ENCODE results near the gene NPDC1.

NPDC1 gene

DNA sequence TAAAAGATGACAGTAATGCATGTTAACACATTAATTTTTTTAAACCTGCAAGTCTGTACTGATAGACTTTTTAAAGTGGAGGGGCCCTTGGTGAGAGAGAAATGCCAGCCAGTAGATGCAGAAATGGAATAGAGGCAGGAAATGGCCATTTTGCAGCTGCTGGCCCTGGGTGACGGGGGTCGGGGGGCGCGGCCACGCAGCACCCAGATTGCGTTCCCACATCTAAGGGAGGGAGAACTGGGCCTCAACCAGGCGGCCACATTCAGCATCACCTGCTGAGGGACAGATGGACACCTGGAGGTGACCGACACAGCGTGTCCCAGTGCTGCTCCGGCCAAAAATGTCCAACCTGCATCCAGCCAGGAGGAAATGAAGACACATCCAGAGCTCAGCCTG lies 43.3 kb downstream of the NPDC1 start:
- Histone ChIP-seq H3K4me3 (replicated peaks; ENCODE audit: low read depth, low read length) (no peak overlapping the region), H3K27me3 (replicated peaks; ENCODE audit: control insufficient read depth, insufficient read depth, low read length) (no peaks in the 10 kb centered on the region; the same call in 1 of the 2 replicates), H3K36me3 (ENCODE audit: control insufficient read depth, insufficient read depth, low read length) (no peaks in the 10 kb centered on the region)
- DNase-seq (ENCODE audit: extremely low read depth, insufficient read length) = no peak
- TF ChIP-seq, protein P1, sequence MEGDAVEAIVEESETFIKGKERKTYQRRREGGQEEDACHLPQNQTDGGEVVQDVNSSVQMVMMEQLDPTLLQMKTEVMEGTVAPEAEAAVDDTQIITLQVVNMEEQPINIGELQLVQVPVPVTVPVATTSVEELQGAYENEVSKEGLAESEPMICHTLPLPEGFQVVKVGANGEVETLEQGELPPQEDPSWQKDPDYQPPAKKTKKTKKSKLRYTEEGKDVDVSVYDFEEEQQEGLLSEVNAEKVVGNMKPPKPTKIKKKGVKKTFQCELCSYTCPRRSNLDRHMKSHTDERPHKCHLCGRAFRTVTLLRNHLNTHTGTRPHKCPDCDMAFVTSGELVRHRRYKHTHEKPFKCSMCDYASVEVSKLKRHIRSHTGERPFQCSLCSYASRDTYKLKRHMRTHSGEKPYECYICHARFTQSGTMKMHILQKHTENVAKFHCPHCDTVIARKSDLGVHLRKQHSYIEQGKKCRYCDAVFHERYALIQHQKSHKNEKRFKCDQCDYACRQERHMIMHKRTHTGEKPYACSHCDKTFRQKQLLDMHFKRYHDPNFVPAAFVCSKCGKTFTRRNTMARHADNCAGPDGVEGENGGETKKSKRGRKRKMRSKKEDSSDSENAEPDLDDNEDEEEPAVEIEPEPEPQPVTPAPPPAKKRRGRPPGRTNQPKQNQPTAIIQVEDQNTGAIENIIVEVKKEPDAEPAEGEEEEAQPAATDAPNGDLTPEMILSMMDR (IDR thresholded peaks at IDR 0.05; ENCODE audit: insufficient read depth, low read length, poor library complexity, severe bottlenecking) = no peak

DNA sequence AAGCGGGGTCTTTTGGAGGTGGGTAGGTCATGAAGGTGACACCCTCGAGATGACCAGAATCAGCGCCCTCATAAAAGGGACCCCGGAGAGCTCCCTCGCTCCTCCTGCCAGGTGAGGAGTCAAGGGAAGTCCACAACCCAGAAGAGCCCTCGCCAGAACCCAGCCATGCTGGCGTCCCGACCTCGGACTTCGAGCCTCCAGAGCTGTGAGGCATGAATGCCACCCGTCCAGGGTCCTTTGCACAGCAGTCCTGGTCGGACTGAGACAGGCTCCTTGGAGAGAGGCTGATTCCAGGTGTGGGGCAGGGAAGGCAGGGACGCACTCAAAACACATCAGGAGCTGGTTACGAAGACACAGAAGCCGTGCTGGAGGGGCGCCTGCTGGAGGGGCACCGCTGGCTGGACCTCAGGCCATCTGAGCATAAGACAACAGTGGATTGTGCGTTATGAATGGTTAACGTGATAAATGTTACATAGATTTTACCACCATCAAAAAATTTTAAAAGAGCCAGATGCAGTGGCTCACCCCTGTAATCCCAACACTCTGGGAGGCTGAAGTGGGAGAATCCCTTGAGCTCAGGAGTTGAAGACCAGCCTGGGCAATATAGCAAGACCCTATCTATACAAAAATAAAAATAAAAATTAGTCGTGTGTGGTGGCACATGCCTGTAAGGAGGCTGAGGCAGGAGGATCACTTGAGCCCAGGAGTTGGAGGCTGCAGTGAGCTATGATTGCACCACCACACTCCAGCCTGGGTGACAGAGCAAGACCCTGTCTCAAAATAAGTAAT lies 43.9 kb downstream of the NPDC1 start:
- no peak for DNase-seq (ENCODE audit: extremely low read depth, insufficient read length)
- H3K4me3 ChIP-seq (replicated peaks; ENCODE audit: low read depth, low read length) = no peak overlapping the region
- TF ChIP-seq, protein P1 (IDR thresholded peaks at IDR 0.05; ENCODE audit: insufficient read depth, low read length, poor library complexity, severe bottlenecking) = no peak
- H3K27me3 ChIP-seq (replicated peaks; ENCODE audit: control insufficient read depth, insufficient read depth, low read length) = no peaks in the 10 kb centered on the region; the same call in 1 of the 2 replicates
- no peaks in the 10 kb centered on the region for H3K36me3 ChIP-seq (ENCODE audit: control insufficient read depth, insufficient read depth, low read length)

- Histone ChIP-seq H3K27me3 (replicated peaks; ENCODE audit: control insufficient read depth, insufficient read depth, low read length) (no peaks in the 10 kb centered on the region; the same call in 1 of the 2 replicates), H3K36me3 (ENCODE audit: control insufficient read depth, insufficient read depth, low read length) (no peaks in the 10 kb centered on the region), H3K4me3 (replicated peaks; ENCODE audit: low read depth, low read length) (no peak overlapping the region)
- TF ChIP-seq, protein P1 (IDR thresholded peaks at IDR 0.05; ENCODE audit: insufficient read depth, low read length, poor library complexity, severe bottlenecking) = no peak
- DNase-seq (ENCODE audit: extremely low read depth, insufficient read length) = peak; percentile 69
Observed at GRCh38 chr9:137000177-137000930, 45.6 kb downstream of the NPDC1 start.

GRCh38 chr9:136997830-136998234 lies 48.1 kb downstream of the NPDC1 start:
- TF ChIP-seq, protein P1 (IDR thresholded peaks at IDR 0.05; ENCODE audit: insufficient read depth, low read length, poor library complexity, severe bottlenecking) = peak; percentile 12
- H3K36me3 ChIP-seq (ENCODE audit: control insufficient read depth, insufficient read depth, low read length) = no peaks in the 10 kb centered on the region; the same call in 1 of the 2 replicates
- DNase-seq (ENCODE audit: extremely low read depth, insufficient read length) = no peak
- H3K27me3 ChIP-seq (replicated peaks; ENCODE audit: control insufficient read depth, insufficient read depth, low read length) = no peaks in the 10 kb centered on the region; the same call in 1 of the 2 replicates
- no peak overlapping the region for H3K4me3 ChIP-seq (replicated peaks; ENCODE audit: low read depth, low read length)

GRCh38 chr9:136997371-136997770 lies 48.6 kb downstream of the NPDC1 start:
- DNase-seq (ENCODE audit: extremely low read depth, insufficient read length) = no peak
- Histone ChIP-seq H3K36me3 (ENCODE audit: control insufficient read depth, insufficient read depth, low read length) (no peaks in the 10 kb centered on the region; the same call in 1 of the 2 replicates), H3K27me3 (replicated peaks; ENCODE audit: control insufficient read depth, insufficient read depth, low read length) (no peaks in the 10 kb centered on the region; the same call in 1 of the 2 replicates), H3K4me3 (replicated peaks; ENCODE audit: low read depth, low read length) (no peak overlapping the region)
- TF ChIP-seq, protein P1 (IDR thresholded peaks at IDR 0.05; ENCODE audit: insufficient read depth, low read length, poor library complexity, severe bottlenecking) = no peak
